Measurements from ENCODE around the gene FH. TPM values are rescaled to one million over a fixed set of nuclear protein-coding genes. Genes with fewer than 3 reads are reported as not detected.

FH gene
- total and polyA plus RNA-seq, 10 of the 15 experiments (the other 5 are each of a cell fraction or from before 2014, with no cell fraction given), result 44.7 to 124 (median 76.2) TPM

- no peaks in the 10 kb centered on the region for H3K36me3 ChIP-seq (ENCODE audit: control insufficient read depth in 2 of 2, insufficient read depth in 2 of 2, low read length in 1 of 2)
- DNase-seq (ENCODE audit: low read depth, low spot score) (no peak), FAIRE-seq (no peak), ATAC-seq (no peak)
- peaks cover 6% of the 10 kb centered on the region for H3K4me1 ChIP-seq (ENCODE audit: control insufficient read depth, insufficient read depth, low read length)
- WGBS (ENCODE audit: insufficient coverage, insufficient replicate concordance, low lambda C conversion rate, missing lambda C conversion rate), result 100% methylated on average over 3 of the region's 3 CpGs
- no peak overlapping the region for H3K4me2 ChIP-seq (ENCODE audit: control insufficient read depth, insufficient read depth)
- no peak overlapping the region for H3K4me3 ChIP-seq
- no TSS peak for BruUV-seq (replicated peaks)
- no peaks in the 10 kb centered on the region for H3K27me3 ChIP-seq (replicated peaks in 1 of 2; ENCODE audit: control insufficient read depth in 2 of 2, insufficient read depth in 2 of 2, low read length in 1 of 2)
- H3K27ac ChIP-seq (ENCODE audit: control insufficient read depth, insufficient read depth), result no peak overlapping the region
- ChIA-PET POLR2A (no interaction called here), SMC1A (ENCODE audit: uncharacterized antibody, unreplicated experiment) (interaction anchor here (1.0 to 1.4 kb wide), 4 partner anchors 21 to 430 kb away, joined by 3 read pairs; no protein-coding TSS in a partner anchor), CTCF (interaction anchor here (0.5 to 2.0 kb wide), 4 partner anchors 19 to 71 kb away, joined by 3 to 6 read pairs (median 3); no protein-coding TSS in a partner anchor), RAD21 (ENCODE audit: unreplicated experiment) (no interaction called here)
- H2AFZ ChIP-seq (ENCODE audit: control insufficient read depth, low read depth, low read length), result no peak overlapping the region
- no peaks in the 10 kb centered on the region for H3K9me3 ChIP-seq (replicated peaks; ENCODE audit: control insufficient read depth, insufficient read depth, low read length)
- intact Hi-C loops (cut with micrococcal nuclease; ENCODE audit: unreplicated experiment), result no loop called here
- no peaks in the 10 kb centered on the region for H3K79me2 ChIP-seq (ENCODE audit: control insufficient read depth, insufficient read depth, low read length)
- no peaks in the 10 kb centered on the region for H4K20me1 ChIP-seq (ENCODE audit: control insufficient read depth, insufficient read depth)
- in situ Hi-C loops (cut with MboI), result no loop called here
- no peak overlapping the region for H3K9ac ChIP-seq (ENCODE audit: control insufficient read depth, insufficient read depth, low read length)
- TF ChIP-seq KDM1A (IDR thresholded peaks at IDR 0.05; ENCODE audit: borderline replicate concordance) (no peak), RCOR1 (conservative IDR thresholded peaks at IDR 0.05; ENCODE audit: low read depth, low read length) (no peak), RB1 (IDR thresholded peaks at IDR 0.05; ENCODE audit: borderline replicate concordance) (no peak), EZH2 (IDR thresholded peaks at IDR 0.05; ENCODE audit: borderline replicate concordance, control insufficient read depth, low read depth, low read length) (no peak), USF2 (IDR thresholded peaks at IDR 0.05; ENCODE audit: borderline replicate concordance, low read depth, low read length) (no peak), IRF3 (IDR thresholded peaks at IDR 0.05) (no peak), E2F8 (IDR thresholded peaks at IDR 0.05; ENCODE audit: low read depth, partially characterized antibody) (no peak), STAT3 (IDR thresholded peaks at IDR 0.05; ENCODE audit: low read depth, low read length) (no peak), HDAC6 (IDR thresholded peaks at IDR 0.05; ENCODE audit: unreplicated experiment) (no peak), NRF1 (conservative IDR thresholded peaks at IDR 0.05; ENCODE audit: low read depth, low read length) (no peak), EGR1 (IDR thresholded peaks at IDR 0.05; ENCODE audit: borderline replicate concordance in 1 of 2, low read depth in 2 of 2, low read length in 2 of 2) (no peak), ATF3 (IDR thresholded peaks at IDR 0.05; ENCODE audit: borderline replicate concordance, extremely low read depth, low read depth, low read length) (no peak), SUZ12 (IDR thresholded peaks at IDR 0.05; ENCODE audit: unreplicated experiment) (no peak), ZBTB33 (IDR thresholded peaks at IDR 0.05) (no peak)
Observed at GRCh38 chr1:241555526-241555925, 36.0 kb upstream of the FH start.
